ENCODE data around the gene AKNAD1.

DNA sequence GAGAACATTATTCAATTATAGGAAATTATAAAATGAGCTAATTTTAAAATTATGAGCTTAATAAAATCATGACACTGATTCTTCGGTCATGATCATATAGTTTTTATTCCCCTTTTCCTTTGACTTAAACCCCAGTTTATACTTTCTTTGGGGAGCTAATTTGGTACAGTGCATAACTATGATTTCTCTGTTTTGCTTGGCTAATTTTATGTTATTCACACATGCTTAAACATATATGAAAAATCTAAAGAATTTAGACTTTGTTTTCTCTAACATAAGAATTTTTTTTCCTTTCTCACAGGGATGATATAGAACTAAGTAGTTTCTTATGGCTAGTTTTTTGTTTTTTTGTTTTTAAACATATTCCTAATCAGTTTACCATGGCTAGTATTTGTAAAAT lies 57.9 kb downstream of the AKNAD1 start:
- TF ChIP-seq, protein P1, sequence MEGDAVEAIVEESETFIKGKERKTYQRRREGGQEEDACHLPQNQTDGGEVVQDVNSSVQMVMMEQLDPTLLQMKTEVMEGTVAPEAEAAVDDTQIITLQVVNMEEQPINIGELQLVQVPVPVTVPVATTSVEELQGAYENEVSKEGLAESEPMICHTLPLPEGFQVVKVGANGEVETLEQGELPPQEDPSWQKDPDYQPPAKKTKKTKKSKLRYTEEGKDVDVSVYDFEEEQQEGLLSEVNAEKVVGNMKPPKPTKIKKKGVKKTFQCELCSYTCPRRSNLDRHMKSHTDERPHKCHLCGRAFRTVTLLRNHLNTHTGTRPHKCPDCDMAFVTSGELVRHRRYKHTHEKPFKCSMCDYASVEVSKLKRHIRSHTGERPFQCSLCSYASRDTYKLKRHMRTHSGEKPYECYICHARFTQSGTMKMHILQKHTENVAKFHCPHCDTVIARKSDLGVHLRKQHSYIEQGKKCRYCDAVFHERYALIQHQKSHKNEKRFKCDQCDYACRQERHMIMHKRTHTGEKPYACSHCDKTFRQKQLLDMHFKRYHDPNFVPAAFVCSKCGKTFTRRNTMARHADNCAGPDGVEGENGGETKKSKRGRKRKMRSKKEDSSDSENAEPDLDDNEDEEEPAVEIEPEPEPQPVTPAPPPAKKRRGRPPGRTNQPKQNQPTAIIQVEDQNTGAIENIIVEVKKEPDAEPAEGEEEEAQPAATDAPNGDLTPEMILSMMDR (conservative IDR thresholded peaks at IDR 0.05; ENCODE audit: low read depth, low read length) = no peak
- TF ChIP-seq EZH2 (IDR thresholded peaks at IDR 0.05; ENCODE audit: borderline replicate concordance, low read depth, low read length, poor library complexity, severe bottlenecking) = no peak
